SH-SY5Y (cell line): Measurements from ENCODE around the gene KIF1A.

Experiments
- GATA2 ChIP-seq: IDR thresholded peaks from 2 replicates; pipeline ENCODE4 v1.6.1; 2011; ENCODE audit warnings: mild to moderate bottlenecking, low read depth, low read length
- GATA3 ChIP-seq: IDR thresholded peaks from 2 replicates; pipeline ENCODE4 v1.6.1; 2011; ENCODE audit warnings: low read depth, mild to moderate bottlenecking, low read length, moderate library complexity

DNA sequence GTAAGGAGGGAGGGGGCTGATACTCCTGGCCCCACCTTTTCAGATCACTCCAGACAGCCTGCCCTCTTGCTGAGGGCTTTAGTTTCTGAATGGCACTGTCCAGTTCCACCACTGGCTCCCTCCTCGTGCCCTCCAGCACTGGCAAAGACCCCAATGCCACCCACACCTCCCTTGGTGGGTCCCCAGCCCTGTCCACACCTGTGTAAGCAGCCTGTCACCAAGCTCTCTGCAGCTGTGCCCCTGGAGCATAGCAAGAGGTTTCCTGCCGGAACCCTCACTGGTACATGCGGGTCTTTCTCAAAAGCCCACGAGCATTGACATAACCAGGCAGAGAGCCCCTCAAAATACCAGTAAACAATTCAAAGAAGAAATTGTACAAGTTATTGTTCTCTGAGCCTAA lies 17.6 kb upstream of the KIF1A start:
- TF ChIP-seq GATA2 (no peak), GATA3 (no peak)
